GM18520 (cell line): ENCODE results near the gene ARMC5.
"Not testable (repeated sequence)": the region's sequence is repeated elsewhere in the genome, so short reads cannot be mapped to it uniquely, and the experiment has no call there.

ENCODE experiments used
- ATAC-seq: cut with Tn5 transposase; IDR thresholded peaks from one replicate; pipeline ENCODE4 v1.9.1; 2021; ENCODE audit not compliant: unreplicated experiment

ARMC5 gene

DNA sequence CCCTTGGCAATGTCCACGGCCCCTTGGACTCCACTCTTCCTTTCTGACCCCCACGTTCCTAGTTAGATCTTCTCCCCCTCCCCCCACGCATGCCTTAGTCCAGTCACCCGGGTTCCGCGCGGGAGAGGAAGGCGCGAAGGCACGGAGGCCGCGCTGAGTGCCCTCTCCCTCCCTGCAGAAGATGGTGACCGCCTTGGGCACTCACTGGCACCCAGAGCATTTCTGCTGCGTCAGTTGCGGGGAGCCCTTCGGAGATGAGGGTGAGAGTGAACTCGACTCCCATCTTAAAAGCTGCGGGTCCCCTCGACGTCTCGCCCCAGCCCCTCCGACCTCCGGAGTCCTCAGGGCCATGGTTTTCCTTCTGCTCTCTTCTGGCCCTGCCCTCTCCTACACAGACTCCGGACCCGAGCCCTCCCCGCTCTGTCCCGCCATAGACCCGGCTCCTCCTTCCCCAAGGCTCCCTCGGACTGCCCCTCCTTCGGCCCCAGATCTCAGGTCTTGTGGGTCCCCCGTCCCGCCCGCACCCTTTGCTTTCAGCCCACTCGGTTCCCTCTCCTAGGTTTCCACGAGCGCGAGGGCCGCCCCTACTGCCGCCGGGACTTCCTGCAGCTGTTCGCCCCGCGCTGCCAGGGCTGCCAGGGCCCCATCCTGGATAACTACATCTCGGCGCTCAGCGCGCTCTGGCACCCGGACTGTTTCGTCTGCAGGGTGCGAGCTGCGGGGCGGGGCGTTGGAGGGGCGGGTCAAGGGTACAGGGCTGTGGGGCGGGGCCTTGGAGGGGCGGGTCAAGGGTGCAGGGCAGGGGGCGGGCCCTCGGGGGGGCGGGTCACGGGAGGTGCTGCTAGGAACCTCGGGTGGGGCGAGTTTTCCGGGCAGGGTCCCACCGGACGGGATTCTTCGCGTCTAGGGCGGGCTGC lies 17.3 kb downstream of the ARMC5 start:
- peak; percentile 53 for ATAC-seq

DNA sequence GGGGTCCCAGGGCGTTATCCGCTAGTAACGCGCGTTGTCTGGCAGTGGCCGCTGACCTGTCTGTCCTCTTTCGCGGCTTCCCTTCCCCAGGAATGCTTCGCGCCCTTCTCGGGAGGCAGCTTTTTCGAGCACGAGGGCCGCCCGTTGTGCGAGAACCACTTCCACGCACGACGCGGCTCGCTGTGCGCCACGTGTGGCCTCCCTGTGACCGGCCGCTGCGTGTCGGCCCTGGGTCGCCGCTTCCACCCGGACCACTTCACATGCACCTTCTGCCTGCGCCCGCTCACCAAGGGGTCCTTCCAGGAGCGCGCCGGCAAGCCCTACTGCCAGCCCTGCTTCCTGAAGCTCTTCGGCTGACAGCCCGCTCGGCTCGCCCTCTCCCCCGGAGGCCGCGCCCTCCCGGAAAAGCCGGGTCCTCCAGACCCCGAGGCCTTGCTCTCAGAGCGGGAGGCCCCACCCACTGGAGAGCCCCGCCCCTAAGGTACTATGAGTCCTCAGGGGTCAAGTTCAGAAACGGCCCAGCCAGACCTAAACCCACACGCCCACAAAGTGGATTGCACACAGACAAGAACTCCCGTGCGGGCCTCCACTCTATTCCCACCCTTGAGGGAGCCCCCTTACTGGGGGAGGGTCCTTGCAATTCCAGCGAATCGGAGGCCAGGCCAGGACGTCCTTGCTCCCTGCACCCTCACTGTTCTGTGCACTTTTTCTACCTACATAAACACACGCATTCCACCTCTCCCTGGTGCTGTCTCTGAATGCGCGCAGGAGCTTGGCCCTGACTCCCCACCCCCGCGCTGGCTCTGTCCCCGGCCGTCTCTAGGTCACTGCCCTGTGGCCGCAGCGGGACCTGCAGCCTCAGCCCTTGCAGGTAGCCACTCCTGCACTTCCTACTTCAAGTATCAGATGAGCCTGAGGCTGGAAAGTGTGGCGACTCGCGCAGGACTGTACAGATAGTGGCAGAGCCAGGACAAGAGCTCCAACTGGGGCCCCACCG lies 18.2 kb downstream of the ARMC5 start:
- ATAC-seq, result no peak

DNA sequence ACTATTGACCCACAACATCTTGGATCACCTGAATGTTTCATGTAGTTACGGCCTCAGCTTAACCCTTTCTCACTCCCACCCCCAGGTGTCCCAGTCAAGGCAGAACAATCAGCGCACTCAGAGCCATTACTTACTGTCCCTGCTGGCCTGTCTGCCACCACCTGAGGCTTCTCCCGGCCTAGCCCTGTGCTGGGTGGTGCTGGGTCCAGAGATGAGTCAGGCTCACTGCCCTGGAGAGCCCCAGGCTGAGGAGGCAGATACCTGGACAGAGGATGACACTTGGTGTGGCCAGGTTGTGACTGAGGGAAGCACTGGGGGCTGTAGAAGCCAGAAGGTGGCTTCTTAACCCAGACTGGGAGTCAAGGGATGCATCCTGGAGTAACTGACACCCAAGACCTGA lies 19.7 kb downstream of the ARMC5 start:
- ATAC-seq, result no peak

GRCh38 chr16:31479751-31480150 lies 20.4 kb downstream of the ARMC5 start:
- ATAC-seq, result no peak

DNA sequence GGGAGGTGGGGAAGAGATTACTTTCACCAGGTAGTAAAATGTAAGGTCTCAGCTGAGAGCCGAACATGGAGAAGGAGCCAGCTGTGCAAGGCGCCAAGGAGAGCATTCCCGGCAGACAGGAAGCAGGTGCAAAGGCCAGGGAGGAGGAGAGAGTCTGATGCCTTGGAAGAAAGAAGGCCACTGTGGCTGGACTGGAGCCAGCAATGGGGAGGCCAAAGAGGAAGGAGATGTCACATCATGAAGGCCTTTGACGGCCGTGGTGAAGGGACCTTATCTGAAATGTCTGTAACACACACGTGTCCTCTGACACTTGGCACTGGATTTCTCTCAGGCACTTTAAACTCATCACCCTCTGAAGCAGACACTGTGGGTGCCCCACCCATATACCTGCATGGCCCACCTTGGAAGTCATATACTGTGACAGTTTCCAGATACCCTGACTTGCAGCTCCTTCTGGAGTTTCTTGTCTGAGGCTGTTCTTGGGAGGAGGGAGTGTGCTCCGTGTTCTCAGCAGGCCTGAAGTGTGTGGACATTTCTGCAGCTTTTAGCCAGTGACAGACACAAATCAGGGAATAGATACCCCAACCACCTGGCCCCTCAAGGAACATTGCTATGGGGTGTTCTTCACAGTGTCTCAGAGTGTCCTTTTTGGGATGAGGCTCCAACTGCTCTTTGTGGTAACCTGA lies 21.7 kb downstream of the ARMC5 start:
- ATAC-seq, result no peak

DNA sequence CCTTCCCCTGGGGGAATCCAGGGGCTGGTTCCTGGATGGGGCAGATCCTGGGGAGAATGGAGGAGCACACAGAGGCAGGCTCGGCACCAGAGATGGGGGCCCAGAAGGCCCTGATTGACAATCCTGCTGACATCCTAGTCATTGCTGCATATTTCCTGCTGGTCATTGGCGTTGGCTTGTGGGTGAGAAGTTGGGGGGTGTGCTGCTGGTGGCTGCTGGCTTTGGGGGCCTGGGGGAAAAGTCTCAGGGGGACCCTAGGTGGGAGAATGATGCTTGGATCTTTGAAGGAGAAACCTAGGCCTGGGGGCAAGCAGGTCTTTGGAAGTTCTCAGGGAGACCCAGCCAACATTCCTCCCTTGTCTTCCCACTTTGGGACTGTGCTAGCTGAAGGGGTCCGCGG lies 23.8 kb downstream of the ARMC5 start, which contains the start of gene SLC5A2:
Gene SLC5A2 (plus strand): TSS at position 43 of the 400 bp plus-strand sequence. CDS start 14 bp downstream, at position 57.
- no peak for ATAC-seq

DNA sequence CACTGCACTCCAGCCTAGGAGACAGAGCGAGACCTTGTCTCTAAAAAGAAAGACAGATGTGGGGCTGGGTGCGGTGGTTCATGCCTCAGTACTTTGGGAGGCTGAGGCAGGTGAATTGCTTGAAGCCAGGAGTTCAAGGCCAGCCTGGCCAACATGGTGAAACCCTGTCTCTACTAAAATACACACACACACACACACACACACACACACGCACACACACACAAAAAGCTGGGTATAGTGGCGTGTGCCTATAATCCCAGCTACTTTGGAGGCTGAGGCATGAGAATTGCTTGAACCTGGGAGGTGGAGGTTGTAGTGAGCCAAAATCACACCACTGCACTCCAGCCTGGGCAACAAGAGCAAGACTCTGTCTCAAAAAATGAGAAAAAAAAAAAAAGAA lies 24.7 kb downstream of the ARMC5 start:
- ATAC-seq, result not testable (repeated sequence)

DNA sequence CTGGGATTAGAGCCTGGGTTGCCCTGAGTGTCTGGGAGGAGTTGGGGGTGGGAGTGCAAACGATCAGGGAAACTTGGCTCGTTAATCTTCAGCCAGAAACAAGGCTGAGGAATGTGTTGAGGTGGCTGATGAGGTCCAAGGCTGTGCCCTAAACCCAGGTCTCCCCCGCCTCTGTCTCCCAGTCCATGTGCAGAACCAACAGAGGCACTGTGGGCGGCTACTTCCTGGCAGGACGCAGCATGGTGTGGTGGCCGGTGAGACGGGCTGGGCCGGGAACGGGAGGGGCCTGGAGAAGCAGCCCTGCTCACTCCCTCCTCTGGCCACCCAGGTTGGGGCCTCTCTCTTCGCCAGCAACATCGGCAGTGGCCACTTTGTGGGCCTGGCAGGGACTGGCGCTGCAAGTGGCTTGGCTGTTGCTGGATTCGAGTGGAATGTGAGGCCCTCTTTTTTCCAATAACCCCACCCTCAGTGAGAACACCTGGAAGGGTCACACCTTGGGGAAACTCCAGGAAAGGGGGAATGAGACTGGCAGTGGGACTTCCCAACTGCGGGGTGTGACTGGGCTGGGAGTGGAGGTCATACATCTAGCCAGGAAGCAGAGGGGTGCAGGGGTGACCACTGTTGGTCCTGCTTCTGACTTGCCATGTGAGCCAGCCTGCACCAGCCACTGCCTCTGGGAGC lies 25.3 kb downstream of the ARMC5 start:
- ATAC-seq, result no peak

- ATAC-seq, result no peak
These were observed 26.3 kb downstream of the ARMC5 start for GRCh38 chr16:31485571-31485970.

- no peak for ATAC-seq
These were observed 26.7 kb downstream of the ARMC5 start for GRCh38 chr16:31486045-31486444.

- no peak for ATAC-seq
These were observed 27.9 kb downstream of the ARMC5 start for GRCh38 chr16:31487071-31487719.

- peak; percentile 57 for ATAC-seq
These were observed 28.6 kb downstream of the ARMC5 start for GRCh38 chr16:31487720-31488467.

- ATAC-seq, result no peak
These were observed 29.4 kb downstream of the ARMC5 start for GRCh38 chr16:31488468-31489297.

- ATAC-seq, result no peak
These were observed 29.9 kb downstream of the ARMC5 start for GRCh38 chr16:31489298-31489564.

GRCh38 chr16:31489616-31490584 lies 30.6 kb downstream of the ARMC5 start:
- ATAC-seq, result no peak

GRCh38 chr16:31491778-31492418 lies 32.6 kb downstream of the ARMC5 start:
- no peak for ATAC-seq
